Erythroblast (primary cell): ENCODE results near the gene GAN.

Experiments used
- GATA1 ChIP-seq: IDR thresholded peaks from 2 replicates; pipeline ENCODE4 v1.6.1; 2011; ENCODE audit warnings: low read depth, mild to moderate bottlenecking, control low read depth, low read length, moderate library complexity
- POLR2A ChIP-seq: IDR thresholded peaks from 2 replicates; pipeline ENCODE4 v1.6.1; 2011; ENCODE audit warnings: mild to moderate bottlenecking, low read length

DNA sequence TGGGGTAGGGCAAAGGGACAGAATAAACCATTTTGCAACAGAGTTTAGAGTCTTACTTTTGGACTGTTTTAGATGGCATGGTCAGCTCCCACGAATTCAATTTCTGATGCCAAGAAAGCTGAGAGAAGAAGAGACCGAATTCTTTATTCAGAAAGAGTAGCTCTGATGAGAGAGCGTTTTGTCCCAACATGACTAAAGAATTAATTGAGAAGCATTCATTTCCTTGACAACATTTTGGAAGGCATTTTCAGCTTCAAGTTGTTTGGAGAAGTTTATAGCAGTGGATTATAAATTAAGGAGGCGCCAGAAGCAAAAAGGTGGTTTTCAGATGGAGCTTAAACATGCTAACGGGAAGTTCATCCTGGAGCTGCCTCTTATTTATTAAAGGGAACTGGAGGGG lies 12.2 kb downstream of the GAN start:
- TF ChIP-seq POLR2A (no peak), GATA1 (no peak)
